Activated CD4-positive, alpha-beta T cell treated with anti-CD3 and anti-CD28 coated beads, Interleukin-2, amount 50 U/mL, for 4 hours (primary cell): ENCODE measurements around the gene KASH5.

Experiments
- DNase-seq, 2 experiments: peaks; one replicate each; pipeline ENCODE4 v3.0.0-alpha.2; 2020

The KASH5 gene

DNA sequence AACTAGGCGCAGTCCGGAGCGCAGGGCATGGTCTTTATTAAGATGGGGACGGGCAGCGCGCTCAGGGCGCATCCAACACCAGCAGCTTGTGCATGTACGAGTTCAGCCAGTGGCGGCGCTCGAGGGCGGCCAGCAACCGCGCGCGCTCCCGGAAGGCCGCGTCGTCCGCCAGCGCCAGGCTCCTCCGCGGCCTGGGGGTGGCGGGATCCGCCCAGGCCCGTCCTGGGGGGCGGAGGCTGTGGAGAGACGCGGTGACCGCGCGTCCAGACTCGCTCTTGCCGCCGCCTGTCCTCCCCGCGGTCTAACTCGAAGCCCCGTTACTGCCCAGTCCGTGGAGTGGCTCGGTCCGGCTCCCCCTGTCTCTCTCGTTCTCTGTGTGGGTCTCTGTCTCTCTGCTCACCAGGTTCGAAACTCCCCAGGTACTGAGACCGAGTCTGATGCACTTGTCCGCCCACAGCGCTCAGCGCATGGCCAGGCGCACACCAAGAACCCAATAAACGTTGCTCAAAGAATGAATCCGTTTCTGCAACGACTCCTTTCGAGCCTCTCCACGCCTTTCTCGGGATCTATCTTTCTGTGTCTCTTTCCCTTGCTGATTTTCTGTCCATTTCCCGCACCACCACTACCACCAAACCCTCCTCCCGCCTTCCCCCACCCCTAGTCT, 34.5 kb downstream of the KASH5 start:
- DNase-seq: no peak

DNA sequence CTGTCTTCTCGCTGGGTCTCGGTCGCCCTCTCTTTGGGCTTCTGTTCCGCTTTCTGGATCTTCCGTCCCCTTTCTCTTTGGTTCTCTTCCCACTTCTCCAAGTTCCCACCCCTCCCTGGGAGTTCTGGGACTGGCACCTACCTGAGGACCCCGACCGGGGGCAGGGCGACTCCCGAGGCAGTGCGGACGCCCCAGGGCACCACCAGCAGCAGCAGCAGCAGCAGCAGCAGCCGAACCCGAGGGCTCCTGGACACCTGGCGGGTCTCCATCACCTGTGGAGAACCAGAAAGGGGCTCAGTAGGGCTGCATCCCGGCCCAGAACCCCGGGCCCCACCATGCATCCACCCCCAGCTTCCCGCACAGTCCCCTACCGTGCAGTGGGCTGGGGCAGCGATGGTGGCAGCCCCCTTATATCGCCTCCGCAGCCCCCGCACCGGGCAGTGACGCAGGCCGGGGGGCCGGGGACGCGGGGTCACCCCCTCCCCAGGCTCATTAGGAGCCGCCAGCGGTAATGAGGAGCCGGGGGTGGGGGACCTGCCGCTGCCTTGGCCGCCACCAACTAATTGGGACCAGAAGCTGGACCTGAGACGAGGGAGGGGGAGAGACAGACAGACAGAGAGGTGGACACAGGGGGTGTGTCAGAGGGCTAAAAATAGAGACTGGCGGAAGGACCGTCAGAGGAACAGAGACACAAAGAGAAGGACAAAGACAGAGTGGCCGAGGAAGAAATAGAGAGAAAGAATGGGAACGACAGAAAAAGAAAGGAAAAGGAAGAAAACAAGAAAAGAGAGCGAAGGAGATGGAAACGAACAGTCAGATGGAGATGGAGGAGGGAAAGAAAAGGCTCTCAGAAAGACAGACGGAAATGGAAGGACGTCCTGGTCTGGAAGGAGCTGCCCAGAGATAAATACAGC, 35.3 kb downstream of the KASH5 start, which contains the start of gene PTH2:
TSS of gene PTH2 (minus strand) at position 371 of the 914 bp plus-strand sequence. CDS start at position 269, 102 bp downstream.
- no peak for DNase-seq

DNA sequence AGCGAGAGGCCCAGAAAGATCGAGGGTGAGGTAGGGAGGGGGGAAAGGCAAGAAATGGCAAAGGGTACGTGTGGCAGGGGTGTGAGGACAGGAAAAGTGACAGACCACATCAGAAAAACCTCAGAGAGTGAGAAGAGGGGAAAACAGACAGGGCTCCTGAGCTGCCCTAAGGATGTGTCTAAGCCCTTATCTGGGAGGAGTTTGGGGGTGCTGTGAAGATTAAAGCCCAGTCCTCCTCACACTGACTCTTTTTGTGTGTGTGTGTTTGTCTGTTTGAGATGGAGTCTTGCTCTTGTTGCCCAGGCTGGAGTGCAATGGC, 35.9 kb downstream of the KASH5 start:
- DNase-seq: no peak

DNA sequence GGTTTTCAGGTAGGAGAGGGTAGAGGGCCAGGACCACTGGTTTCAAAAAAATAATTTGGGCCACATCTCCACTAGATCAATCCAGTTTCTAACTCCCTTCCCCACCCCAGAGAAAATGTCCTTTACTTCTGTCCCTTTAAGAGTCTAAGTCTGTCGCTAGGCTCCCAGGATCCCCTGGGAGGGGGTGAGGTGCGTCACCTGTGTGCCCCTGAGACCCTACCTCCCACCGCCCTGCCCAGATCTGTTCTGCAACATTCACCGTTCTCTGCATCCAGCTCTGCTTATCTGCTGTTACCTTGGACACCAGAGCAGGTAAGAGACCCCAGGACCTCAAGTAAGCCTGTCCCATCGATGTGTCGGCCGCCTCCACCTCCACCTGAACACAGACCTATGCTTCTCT, 37.1 kb downstream of the KASH5 start, which contains the start of gene GFY:
TSS of gene GFY (plus strand) at position 211 of the 400 bp plus-strand sequence. CDS start 1,043 bp downstream, outside the sequence.
- DNase-seq: no peak

DNA sequence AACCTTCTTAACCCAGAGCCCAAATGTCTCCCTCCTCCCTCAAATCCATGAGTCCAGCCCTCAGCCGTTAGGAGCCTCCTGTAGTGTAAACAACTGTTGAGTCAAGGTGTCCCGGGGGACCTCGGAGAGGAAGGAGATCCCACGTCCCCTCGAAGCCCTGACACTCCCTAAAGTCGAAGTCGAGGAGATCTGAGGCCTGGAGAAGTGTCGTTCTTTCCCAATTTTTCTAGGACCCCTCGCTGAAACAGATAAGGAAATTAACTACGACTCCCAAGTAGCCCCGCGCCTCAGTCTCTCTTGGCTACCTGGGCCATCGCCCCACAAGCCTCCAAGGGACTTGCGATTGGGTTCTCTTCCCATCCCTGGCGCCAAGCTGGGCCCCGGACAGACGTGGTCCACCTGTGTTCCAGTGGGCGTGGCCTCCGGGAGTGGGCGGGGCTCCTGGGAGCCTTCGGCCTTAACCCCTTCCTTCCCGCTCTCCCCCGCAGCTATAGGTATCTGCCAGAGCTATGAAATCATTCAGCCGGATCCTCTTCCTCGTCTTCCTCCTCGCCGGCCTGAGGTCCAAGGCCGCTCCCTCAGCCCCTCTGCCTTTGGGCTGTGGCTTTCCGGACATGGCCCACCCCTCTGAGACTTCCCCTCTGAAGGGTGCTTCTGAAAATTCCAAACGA, 38.0 kb downstream of the KASH5 start:
- DNase-seq: no peak

DNA sequence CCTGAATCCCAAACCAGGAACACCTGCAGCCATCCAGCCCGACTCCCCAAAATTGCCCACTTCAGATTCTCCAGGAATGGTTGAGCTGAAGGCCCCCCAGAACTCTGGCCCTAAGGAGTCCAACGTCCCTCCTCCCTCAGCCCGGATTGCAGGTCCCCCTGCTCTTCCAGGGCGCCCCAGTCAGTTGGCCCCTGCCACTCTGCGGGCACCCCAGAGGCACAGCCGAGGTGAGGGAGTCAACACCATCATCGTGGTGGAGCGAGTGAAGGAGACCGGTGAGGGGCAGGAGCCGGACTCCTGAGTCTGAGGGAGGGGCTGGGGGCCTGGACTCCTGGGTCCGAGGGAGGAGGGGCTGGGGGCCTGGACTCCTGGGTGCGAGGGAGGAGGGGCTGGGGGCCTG, 39.3 kb downstream of the KASH5 start:
- DNase-seq: no peak

DNA sequence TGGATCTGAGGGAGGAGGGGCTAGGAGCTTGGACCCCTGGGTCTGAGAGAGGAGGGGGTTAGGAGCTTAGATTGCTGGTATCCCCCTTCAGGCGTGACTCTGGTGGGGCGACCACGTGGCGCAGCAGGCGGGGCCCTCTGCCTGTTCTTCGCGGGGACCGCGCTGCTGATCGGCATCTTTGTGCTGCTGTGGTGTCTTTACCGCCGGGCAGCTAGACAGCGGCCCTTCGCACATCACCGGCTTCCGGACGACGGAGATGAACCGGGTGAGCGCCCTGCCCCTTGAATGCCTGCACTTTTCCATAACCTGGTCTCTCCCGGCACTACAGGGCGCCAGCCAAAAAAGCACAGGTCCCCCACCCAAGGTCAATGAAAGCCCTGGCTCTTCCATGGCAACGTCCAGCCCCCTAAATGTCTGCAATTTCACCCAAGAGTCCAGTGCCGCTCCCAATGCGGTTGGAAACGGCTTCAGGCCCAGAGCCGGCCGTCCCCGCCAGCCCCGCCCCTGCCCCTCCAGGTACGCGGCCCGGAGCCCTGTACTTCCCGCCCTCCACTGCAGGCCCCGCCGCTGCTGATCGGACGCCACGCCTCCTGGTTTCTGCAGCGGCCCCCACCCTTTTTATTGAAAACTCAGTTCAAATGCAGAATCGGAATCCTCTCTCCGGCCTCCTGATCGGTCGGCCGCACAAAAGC, 40.0 kb downstream of the KASH5 start:
- no peak for DNase-seq

DNA sequence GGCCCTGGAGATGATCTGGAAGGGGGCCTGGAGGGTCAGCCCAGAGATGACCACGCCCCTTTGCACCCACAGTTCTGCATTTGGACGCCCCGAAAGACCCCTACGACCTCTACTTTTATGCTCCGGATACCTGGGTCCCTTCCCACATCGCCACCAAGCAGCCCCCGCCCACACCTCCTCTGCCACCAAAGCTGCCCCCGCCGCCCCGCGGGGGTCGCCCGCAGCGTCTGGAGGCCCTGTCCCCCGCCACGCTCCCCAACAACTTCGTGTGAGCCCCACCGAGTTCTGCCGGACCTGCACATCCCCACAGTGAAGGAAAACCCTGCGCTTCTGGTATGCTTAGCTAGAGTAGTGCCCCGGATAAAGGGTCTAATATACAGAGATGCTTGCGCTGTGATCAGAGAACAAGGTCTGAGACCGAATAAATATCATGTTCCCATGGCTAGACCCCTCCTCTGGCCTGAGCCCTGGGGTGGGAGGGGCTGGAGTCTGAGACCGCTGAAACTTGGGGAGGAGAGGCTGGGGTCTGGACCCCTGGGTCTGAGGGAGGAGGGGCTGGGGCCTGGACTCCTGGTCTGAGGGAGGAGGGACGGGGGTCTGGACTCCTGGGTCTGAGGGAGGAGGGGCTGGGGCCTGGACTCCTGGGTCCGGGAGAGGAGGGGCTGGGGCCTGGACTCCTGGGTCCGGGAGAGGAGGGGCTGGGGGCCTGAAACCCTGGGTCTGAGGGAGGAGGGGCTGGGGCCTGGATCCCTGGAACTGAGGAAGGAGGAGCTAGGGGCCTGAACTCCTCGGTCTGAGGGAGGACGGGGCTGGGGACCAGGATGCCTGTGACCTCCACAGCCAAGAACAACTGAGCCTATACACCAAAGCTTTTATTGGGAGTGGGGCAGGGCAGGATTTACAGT, 40.8 kb downstream of the KASH5 start:
- no peak for DNase-seq

DNA sequence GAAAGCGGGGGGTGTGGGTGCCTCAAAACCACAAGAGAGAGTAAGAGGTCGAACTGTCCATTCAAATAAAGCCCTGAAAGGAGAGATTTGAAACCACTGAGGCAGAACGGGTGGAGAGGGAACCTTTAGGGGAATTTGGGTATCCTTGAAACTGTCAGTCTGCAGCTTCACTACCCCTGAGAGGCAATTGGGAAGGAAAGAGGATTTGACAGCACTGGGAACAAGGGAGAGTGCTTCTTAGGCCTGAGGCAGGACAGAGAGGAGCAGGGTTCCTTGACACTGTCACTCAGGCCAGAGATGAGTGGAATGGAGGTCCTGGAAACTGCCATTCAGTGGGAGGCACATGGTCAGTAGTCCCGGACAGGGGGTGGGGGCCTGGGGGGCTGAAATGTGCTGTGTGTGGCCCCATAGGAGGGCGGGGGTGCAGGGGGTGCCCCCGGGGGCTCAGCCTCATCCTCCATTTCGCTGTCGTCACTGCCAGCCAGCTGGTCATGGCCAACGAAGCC, 42.2 kb downstream of the KASH5 start:
- no peak for DNase-seq

DNA sequence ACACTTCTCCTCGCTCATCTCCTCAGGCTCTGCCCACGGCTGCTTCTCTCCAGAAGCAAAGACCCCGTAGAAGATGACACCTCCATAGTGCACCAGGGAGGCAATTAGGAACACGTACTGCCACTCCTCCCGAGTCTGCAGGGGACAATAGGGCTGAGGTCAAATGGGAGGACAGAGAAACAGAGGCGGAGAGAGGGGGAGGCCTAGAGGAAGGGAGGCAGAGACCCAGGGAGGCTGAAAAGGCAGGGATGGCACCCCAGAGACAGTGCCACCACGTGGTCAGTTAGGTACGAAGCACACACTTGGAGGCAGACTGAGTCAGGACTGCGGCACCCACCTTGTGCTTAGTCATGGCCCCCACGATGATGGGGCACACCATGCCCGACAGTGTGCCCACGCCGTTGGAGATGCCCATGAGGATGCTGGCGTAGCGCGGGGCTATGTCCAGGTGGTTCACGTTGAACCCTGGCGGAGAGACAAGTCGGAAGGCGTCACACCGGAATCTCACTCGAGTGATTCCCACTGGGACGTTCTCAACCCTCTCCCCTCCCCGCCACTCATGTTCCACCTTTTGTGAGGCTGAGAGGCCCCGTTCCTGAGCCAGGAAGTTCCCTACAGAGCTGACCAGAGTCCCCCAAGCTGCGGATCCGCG, 42.8 kb downstream of the KASH5 start:
- peak in 1 of 2 experiments; percentile 32 for DNase-seq

DNA sequence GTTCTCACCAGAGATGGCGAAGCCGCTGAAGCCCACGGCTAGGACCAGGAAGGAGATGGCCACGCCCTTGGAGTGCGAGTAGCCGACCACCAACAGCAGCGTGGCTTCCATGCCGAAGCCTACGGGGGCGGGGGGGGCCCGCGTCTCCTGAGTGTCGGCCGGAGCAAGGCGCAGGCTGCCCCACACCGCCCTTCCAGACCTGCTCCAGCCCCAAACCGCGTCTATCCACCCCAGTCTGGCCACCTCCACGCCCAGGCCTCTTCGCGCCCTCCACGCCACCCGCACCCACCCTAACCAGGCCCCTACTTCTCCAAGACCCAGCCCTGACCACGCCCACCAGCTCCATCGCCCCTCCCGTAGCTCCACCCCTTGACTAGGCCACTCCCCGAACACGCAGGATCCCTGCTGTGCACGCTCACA, 43.3 kb downstream of the KASH5 start:
- DNase-seq: no peak

DNA sequence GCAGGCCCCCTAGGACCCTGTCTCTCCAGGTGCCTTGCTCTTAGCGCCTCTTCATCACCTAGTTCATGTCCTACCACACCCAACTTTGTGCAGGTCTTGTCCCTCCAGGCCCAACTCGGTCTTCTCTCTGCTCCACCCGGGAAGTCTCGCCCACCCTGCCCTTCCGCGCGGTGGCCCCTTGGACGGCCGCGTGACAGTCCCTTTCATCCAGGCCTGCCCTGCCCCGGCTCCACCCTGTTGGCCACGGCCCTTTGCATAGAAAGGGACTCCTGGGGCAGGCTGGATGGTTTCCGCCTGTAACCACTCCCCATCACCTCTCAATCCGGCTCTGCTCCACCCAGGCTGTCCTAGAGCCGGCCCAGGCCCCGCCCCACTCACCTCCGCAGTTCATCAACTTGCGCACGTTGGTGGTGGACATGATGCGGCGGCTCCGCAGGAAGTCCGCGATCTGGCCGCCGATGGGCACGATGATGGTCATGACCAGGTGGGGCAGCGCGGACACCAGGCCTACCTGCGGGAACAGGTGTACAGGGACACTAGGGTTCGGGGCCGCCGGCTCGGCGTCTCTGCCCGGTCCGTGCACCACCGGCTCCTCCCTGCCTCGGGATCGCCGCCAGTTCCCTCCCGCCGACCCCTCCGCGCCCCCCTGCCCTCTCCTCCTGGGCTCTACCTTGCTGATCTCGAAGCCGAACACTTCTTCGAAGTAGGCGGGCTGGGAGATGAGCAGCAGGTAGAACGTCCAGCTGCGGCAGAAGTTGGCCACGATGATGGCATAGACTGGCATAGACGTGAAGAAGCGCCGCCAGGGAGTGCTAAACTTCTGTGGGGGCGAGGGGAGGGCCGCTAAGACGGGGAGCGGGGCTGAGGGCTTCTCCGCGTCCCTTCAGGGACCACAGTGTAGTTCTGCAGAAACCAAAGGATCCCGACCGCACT, 44.4 kb downstream of the KASH5 start:
- no peak for DNase-seq

DNA sequence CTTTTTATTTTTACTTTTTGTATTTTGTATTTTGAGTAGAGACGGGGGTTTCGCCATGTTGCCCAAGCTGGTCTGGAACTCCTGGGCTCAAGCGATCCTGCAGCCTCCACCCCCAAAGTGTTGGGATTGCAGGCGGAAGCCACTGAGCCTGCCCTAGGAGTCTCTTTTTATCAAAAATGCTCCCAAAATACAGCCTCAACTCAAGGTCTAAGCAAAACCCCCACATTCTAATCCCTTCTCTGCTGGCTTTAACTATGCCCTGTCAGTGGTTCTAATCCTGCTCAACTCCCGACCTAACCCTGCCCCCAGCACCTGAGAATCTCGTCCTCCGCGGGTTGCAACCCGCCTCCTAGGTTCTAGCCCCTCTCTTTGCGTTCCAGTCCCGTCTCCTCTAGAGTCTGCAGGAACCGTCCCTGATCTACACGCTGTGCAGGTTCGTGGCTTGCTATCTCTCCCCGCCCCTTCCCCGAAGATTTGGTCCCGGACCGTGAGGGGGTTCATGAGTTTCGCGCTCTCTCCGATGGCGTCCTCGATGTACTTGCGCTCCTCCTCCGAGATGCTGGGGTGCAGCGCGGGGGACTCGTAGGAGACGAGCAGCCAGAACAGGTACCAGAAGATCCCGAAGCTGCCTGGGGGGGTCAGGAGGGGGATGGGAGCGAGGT, 45.3 kb downstream of the KASH5 start:
- DNase-seq: no peak

DNA sequence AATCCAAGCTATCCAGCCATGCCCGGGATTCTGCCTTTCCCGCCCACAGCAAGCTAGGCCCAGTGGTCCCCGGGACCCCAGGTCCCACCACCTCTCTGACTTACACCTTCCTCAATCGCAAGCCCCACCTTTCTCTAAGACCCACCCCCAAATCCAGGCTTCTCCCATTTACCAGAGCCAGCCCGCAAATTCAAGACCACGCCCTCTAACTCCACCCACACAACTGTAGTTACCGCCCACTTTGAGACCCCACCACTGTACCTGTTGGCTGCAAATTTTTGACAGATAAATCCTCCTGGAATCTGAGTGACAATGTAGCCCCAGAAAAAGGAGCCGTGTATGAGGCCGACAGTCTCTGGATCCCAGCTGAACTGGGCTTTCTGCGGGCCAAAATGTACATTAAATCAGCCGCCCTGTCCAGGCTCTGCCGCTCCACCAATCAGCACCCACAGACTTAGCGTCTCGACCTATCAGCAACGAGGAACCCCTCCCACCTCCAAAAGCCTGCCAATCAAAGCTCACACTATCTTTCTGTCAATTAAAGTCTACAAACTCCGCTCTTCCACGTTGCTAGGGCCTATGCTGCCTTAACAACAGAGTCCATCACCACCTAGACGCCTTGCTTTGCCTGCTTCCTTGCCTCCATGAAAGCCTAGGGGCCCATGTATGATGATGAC, 47.0 kb downstream of the KASH5 start:
- no peak for DNase-seq

DNA sequence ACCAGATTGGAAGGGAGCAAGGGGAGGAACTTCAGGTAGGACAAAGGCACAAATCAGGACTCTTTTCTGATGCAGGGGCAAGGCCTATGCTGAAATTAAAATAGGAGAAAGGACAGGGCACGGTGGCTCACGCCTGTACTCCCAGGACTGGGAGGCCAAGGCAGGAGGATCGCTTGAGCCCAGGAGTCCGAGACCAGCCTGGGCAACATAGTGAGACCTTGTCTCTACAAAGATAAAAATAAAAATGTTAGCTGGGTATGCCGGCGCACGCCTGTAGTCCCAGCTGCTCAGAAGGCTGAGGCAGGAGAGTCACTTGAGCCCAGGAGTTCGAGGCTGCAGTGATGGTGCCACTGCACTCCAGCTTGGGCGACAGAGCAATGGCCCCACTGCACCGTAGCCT, 47.6 kb downstream of the KASH5 start:
- DNase-seq: no peak

DNA sequence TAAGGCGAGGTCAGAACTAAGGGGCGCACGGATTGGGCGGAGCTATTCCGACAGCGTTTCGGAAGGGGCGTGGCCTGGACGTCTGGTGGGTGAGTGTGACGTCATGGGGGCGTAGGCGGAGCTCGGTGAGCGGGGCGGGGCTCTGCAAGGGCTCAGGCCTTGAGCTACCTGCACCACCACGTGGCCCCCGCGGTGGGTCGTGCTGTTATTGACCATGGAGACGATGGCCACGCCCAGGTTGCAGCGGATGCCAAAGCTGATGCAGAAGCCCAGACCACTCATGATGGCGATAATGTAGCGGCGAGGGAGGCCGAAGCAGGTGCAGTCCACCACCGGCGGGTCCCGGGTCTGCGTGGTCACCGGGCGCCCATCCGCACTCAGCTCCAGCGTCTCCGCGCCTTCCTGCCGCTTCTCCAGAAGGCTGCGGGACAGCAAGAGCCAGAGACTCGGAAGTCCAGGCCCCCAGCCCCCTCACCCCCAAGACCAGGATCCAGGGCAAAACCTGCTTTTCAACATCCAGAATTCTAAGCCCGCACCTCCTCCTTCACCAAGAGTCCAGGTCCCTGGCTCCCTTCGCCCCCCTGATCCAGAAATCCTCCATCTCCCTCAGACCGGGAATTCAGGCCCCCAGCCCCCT, 48.5 kb downstream of the KASH5 start:
- peak; percentile 35 to 48 for DNase-seq

DNA sequence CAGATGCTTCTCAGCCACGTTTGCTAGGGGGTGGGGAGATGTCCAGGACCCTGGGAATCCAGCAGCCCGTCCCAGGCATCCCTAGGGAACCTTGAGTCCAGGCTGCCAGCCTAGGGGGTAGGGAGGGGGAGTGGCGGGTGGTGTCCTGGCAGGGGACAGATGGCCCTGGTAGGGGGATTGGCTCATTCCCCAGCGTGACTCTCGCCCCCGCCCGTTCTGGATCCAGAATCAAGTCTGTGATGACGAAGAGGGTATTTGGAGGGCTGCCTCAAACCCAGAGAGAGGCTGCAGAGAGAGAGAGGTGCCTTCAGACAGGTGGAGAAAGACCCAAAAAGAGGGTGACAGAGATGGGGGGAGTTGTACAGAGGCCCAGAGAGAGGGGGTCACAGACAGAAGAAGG, 49.2 kb downstream of the KASH5 start:
- DNase-seq: no peak

DNA sequence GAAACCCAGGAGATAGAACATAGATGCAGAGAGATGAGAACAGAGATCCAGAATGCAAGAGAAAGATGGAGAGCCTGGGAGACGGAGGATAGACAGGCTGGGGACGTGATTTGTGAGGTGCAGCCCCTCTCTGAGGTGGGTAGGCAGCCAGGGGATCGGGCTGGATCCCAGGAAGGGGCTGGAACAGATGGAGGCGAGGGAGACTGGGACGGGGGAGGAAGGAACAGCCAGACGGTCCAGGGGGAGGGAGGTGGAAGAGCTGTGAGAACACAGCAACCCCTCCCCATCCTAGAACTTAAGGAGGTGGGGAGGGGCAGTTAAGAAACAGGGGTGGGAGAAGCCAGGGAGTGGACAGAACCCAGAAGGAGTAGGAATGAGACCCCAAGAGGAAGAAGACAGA, 50.2 kb downstream of the KASH5 start:
- no peak for DNase-seq
